Esophagus squamous epithelium (tissue), 4 donors: ENCODE measurements around the gene TOMM40L.

ENCODE experiments used
- POLR2A ChIP-seq, 4 donors: fragments of 450-650 bp; IDR thresholded peaks; one replicate each; pipeline ENCODE4 v1.6.1; 2017; ENCODE audit warnings: antibody characterized with exemption in 4 of 4, mild to moderate bottlenecking in 4 of 4, moderate library complexity in 3 of 4
- TF ChIP-seq, protein P1 (sequence below), 6 experiments: fragments of 450-650 bp in 4 of 6; fragments of 200-600 bp in 2 of 6; sonication (generic) in 2 of 6; IDR thresholded peaks; one replicate each; pipeline ENCODE4 v1.5.1; 2016 to 2019; ENCODE audit warnings: antibody characterized with exemption in 6 of 6, mild to moderate bottlenecking in 4 of 6, moderate library complexity in 4 of 6

DNA sequence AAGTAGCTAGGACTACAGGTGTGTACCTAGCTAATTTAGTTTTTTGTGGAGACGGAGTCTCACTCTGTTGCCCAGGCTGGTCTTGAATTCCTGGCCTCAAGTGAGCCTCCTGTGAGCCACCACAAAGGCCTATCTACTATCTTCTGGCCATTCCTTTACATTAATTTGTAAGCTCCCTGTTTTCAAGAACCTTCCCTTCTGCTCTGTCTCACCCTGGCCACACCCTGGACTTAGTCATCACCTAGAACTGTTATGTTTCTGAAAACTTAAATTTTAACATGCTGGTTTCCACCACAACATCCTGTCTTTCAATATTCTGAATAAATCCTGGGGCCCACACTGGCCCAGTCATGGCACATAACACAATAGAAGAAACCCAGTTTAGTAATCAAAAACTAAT is 43.6 kb upstream of the TOMM40L start:
- no peak for TF ChIP-seq POLR2A (IDR thresholded peaks at IDR 0.05)
- TF ChIP-seq, protein P1, sequence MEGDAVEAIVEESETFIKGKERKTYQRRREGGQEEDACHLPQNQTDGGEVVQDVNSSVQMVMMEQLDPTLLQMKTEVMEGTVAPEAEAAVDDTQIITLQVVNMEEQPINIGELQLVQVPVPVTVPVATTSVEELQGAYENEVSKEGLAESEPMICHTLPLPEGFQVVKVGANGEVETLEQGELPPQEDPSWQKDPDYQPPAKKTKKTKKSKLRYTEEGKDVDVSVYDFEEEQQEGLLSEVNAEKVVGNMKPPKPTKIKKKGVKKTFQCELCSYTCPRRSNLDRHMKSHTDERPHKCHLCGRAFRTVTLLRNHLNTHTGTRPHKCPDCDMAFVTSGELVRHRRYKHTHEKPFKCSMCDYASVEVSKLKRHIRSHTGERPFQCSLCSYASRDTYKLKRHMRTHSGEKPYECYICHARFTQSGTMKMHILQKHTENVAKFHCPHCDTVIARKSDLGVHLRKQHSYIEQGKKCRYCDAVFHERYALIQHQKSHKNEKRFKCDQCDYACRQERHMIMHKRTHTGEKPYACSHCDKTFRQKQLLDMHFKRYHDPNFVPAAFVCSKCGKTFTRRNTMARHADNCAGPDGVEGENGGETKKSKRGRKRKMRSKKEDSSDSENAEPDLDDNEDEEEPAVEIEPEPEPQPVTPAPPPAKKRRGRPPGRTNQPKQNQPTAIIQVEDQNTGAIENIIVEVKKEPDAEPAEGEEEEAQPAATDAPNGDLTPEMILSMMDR (IDR thresholded peaks at IDR 0.05) = no peak
